Fibroblast of pulmonary artery (primary cell): ENCODE results near the gene NTN5.

Experiments
- DNase-seq: peaks from one replicate; pipeline ENCODE4 v3.0.0-alpha.2; 2010; ENCODE audit warnings: low read depth
- H3K4me3 ChIP-seq: replicated peaks from 2 replicates; pipeline ENCODE4 v1.5.1; 2011; ENCODE audit warnings: low read depth, mild to moderate bottlenecking, control low read depth, low read length, moderate library complexity
- CTCF ChIP-seq: IDR thresholded peaks from 2 replicates; pipeline ENCODE4 v1.5.1; 2011; ENCODE audit warnings: mild to moderate bottlenecking, control low read depth, low read length, inconsistent platforms; ENCODE audit errors: missing control alignments

Gene NTN5

GRCh38 chr19:48631225-48631624, 41.6 kb downstream of the NTN5 start:
- peak overlapping the region; percentile 21 for H3K4me3 ChIP-seq
- no peak for DNase-seq
- no peak for TF ChIP-seq CTCF

- DNase-seq, result peak; percentile 80
- peak; percentile 26 for TF ChIP-seq CTCF
- peak overlapping the region; percentile 21 for H3K4me3 ChIP-seq
These were observed 42.3 kb downstream of the NTN5 start for GRCh38 chr19:48630296-48631063.

GRCh38 chr19:48629599-48630295, 43.1 kb downstream of the NTN5 start:
- TF ChIP-seq CTCF, result no peak
- H3K4me3 ChIP-seq, result peak overlapping the region; percentile 8
- DNase-seq, result peak; percentile 78

- TF ChIP-seq CTCF, result no peak
These were observed 43.6 kb downstream of the NTN5 start for GRCh38 chr19:48629297-48629598.

GRCh38 chr19:48628486-48629296, 44.1 kb downstream of the NTN5 start:
- TF ChIP-seq CTCF, result no peak
- DNase-seq, result no peak
- H3K4me3 ChIP-seq, result no peak overlapping the region

More at GRCh38 chr19:48629297-48629598, 43.6 kb downstream of the NTN5 start:
- H3K4me3 ChIP-seq, result no peak overlapping the region
- no peak for DNase-seq

GRCh38 chr19:48627865-48628314, 44.9 kb downstream of the NTN5 start:
- DNase-seq, result no peak
- H3K4me3 ChIP-seq, result no peak overlapping the region

More at GRCh38 chr19:48627865-48628314, 44.9 kb downstream of the NTN5 start:
- no peak for TF ChIP-seq CTCF
